Panc1 (cell line): ENCODE data around the gene SLC4A1.

ENCODE experiments used
- CTCF ChIP-seq: fragments of 450-650 bp; IDR thresholded peaks from 2 replicates; pipeline ENCODE4 v1.5.1; 2017; ENCODE audit warnings: mild to moderate bottlenecking
- POLR2AphosphoS5 ChIP-seq: IDR thresholded peaks from 2 replicates; pipeline ENCODE4 v1.6.1; 2012; ENCODE audit warnings: mild to moderate bottlenecking, low read depth, low read length, moderate library complexity
- REST ChIP-seq, 2 experiments: IDR thresholded peaks; 2 replicates each; pipeline ENCODE4 v1.6.1; 2011 to 2012; ENCODE audit warnings: low read depth in 2 of 2, control low read depth in 1 of 2, low read length in 1 of 2, mild to moderate bottlenecking in 1 of 2, moderate library complexity in 1 of 2; ENCODE audit not compliant: insufficient read depth in 1 of 2

GRCh38 chr17:44219616-44220212 is 48.2 kb downstream of the SLC4A1 start, which contains the start of gene UBTF:
- no peak for TF ChIP-seq POLR2AphosphoS5
- 0 out of 2 replicates have a peak, but pooled peaks have one; percentile 1 for TF ChIP-seq CTCF
- no peak for TF ChIP-seq REST (IDR thresholded peaks at IDR 0.05; ENCODE audit: insufficient read depth in 1 of 2, low read depth in 2 of 2, low read length in 1 of 2)
